Thyroid gland (tissue), 4 donors: ENCODE data around the gene KYNU. TPM values are rescaled to one million over a fixed set of nuclear protein-coding genes. Genes with fewer than 3 reads are reported as not detected.
"Not testable (repeated sequence)": the region's sequence is repeated elsewhere in the genome, so short reads cannot be mapped to it uniquely, and the experiment has no call there.

Experiments
- DNase-seq, 2 donors: peaks; one replicate each; pipeline ENCODE4 v3.0.0-alpha.2; 2019
- H3K27ac ChIP-seq, 3 donors: fragments of 200-600 bp; sonication (generic); 1 replicate in 2 of 3; 2 replicates in 1 of 3; pipeline ENCODE4 v1.5.1; 2016 to 2019; ENCODE audit warnings: mild to moderate bottlenecking in 1 of 3, moderate library complexity in 1 of 3
- H3K27me3 ChIP-seq: fragments of 200-600 bp; sonication (generic); one replicate; pipeline ENCODE4 v1.5.1; 2019
- H3K36me3 ChIP-seq, 2 donors: fragments of 200-600 bp; sonication (generic); one replicate each; pipeline ENCODE4 v1.5.1; 2016 to 2019
- H3K4me1 ChIP-seq, 2 donors: fragments of 200-600 bp; sonication (generic); one replicate each; pipeline ENCODE4 v1.5.1; 2017 to 2019
- H3K4me3 ChIP-seq, 3 donors: fragments of 200-600 bp; sonication (generic); replicated peaks in 1 of 3; 1 replicate in 2 of 3; 2 replicates in 1 of 3; pipeline ENCODE4 v1.5.1; 2016; ENCODE audit warnings: mild to moderate bottlenecking in 1 of 3
- H3K9me3 ChIP-seq: fragments of 200-600 bp; sonication (generic); one replicate; pipeline ENCODE4 v1.5.1; 2017
- POLR2A ChIP-seq, 2 donors: fragments of 450-650 bp; IDR thresholded peaks; one replicate each; pipeline ENCODE4 v1.6.1; 2017; ENCODE audit warnings: antibody characterized with exemption in 2 of 2, mild to moderate bottlenecking in 2 of 2, moderate library complexity in 1 of 2
- WGBS, 2 donors: methylation state at CpG; one replicate each; pipeline ENCODE4 v1.1.5; 2017; 5-methylcytosine and 5-hydroxymethylcytosine counted together
- intact Hi-C: fragments of 100-400 bp; cut with DNase I; formaldehyde crosslinking; loops from one replicate; pipeline ENCODE4 v1.15.1; 2023
- total RNA-seq, 4 donors: library from RNA; depleted of rRNA; stranded (reverse); fragments of >200 nt; gene quantifications; one replicate each; pipeline ENCODE4 v1.2.3, GENCODE V29; 2016
- TF ChIP-seq, protein P1 (sequence below), 6 experiments: fragments of 200-600 bp in 3 of 6; fragments of 450-650 bp in 3 of 6; sonication (generic) in 3 of 6; IDR thresholded peaks; one replicate each; pipeline ENCODE4 v1.5.1; 2016 to 2019; ENCODE audit warnings: antibody characterized with exemption in 6 of 6, mild to moderate bottlenecking in 2 of 6, inconsistent platforms in 1 of 6, moderate library complexity in 1 of 6

The KYNU gene
- total RNA-seq, 4 donors from 2014 or later = 0.93 to 7.8 (median 4.5) TPM

DNA sequence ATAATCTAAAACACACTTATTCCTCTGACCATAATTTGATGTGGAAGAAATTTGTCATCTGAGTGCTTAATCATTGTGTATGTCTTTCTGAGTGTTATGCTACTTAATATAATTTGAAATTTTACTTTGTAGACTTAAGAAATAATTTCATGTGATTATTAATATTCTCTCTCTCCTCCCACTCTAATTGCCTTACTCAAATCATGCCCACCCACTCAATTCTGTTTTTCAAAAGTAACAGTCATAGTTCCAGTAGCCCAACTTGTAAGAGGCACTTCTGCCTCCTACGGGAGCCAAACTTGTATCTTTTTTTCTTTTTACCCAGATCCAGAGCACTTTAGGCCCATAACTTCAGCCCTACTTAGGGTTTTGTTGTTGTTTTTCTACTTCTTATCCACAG lies 18.5 kb upstream of the KYNU start:
- 64 to 75% methylated on average over 1 of the region's 1 CpG for WGBS, 2 donors
- H3K9me3 ChIP-seq = no peaks in the 10 kb centered on the region
- no peak for DNase-seq
- no peak overlapping the region for H3K27ac ChIP-seq
- TF ChIP-seq, protein P1, sequence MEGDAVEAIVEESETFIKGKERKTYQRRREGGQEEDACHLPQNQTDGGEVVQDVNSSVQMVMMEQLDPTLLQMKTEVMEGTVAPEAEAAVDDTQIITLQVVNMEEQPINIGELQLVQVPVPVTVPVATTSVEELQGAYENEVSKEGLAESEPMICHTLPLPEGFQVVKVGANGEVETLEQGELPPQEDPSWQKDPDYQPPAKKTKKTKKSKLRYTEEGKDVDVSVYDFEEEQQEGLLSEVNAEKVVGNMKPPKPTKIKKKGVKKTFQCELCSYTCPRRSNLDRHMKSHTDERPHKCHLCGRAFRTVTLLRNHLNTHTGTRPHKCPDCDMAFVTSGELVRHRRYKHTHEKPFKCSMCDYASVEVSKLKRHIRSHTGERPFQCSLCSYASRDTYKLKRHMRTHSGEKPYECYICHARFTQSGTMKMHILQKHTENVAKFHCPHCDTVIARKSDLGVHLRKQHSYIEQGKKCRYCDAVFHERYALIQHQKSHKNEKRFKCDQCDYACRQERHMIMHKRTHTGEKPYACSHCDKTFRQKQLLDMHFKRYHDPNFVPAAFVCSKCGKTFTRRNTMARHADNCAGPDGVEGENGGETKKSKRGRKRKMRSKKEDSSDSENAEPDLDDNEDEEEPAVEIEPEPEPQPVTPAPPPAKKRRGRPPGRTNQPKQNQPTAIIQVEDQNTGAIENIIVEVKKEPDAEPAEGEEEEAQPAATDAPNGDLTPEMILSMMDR (IDR thresholded peaks at IDR 0.05) = no peak
- TF ChIP-seq POLR2A (IDR thresholded peaks at IDR 0.05) = no peak
- intact Hi-C loops = no loop called here
- H3K36me3 ChIP-seq = no peaks in the 10 kb centered on the region
- no peaks in the 10 kb centered on the region for H3K27me3 ChIP-seq
- H3K4me3 ChIP-seq = no peak overlapping the region
- no peaks in the 10 kb centered on the region for H3K4me1 ChIP-seq

DNA sequence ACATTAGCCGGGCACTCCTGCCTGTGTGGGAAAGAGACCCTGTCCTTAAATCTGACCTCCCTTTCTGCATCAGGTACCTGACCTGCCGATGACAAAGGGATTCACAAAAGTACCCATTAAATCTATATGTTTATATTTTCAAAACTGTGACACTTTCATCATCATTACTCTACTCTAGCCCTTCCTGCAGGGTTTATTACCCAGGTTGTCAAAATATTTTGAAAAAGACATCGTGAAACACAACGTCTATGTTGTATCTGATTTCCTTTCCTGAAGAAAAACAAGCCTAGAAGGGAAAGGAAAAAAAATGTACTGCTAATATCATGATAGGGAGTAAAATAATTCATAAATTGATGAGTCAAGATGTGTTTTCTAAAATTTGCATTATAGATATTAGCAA lies 15.2 kb upstream of the KYNU start:
- no peak for TF ChIP-seq POLR2A (IDR thresholded peaks at IDR 0.05)
- TF ChIP-seq, protein P1 (IDR thresholded peaks at IDR 0.05) = no peak
- H3K36me3 ChIP-seq = no peaks in the 10 kb centered on the region
- DNase-seq = no peak
- H3K9me3 ChIP-seq = no peaks in the 10 kb centered on the region
- no peaks in the 10 kb centered on the region for H3K27me3 ChIP-seq
- no peaks in the 10 kb centered on the region for H3K4me1 ChIP-seq
- no peak overlapping the region for H3K4me3 ChIP-seq
- intact Hi-C loops = no loop called here
- H3K27ac ChIP-seq = no peak overlapping the region
- WGBS, 2 donors = 79 to 85% methylated on average over 4 of the region's 4 CpGs

- no peaks in the 10 kb centered on the region for H3K4me1 ChIP-seq
- intact Hi-C loops = no loop called here
- no peak for DNase-seq
- H3K9me3 ChIP-seq = no peaks in the 10 kb centered on the region
- no peak overlapping the region for H3K27ac ChIP-seq
- no peaks in the 10 kb centered on the region for H3K27me3 ChIP-seq
- no peak overlapping the region for H3K4me3 ChIP-seq
- 80 to 84% methylated on average over 5 of the region's 5 CpGs for WGBS, 2 donors
- no peak for TF ChIP-seq POLR2A (IDR thresholded peaks at IDR 0.05)
- TF ChIP-seq, protein P1 (IDR thresholded peaks at IDR 0.05) = no peak
- H3K36me3 ChIP-seq = no peaks in the 10 kb centered on the region
Measured at GRCh38 chr2:142862847-142863246, 14.6 kb upstream of the KYNU start.

GRCh38 chr2:142863485-142863961 lies 13.9 kb upstream of the KYNU start:
- no peak overlapping the region for H3K27ac ChIP-seq

DNA sequence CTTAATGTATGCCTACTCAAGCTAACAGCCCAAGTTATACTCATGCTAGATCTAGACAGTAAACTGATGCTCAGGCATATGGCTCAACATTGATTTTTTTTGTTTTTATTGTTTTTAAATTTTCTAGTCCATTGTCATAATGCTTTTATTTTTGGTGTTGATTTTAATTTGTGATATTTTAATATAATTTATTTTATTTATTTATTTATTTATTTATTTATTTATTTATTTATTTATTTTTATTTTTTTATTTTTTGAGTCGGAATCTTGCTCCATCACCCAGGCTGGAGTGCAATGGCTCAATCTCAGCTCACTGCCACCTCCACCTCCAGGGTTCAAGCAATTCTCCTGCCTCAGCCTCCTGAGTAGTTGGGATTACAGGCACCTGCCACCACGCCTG lies 12.9 kb upstream of the KYNU start:
- H3K4me3 ChIP-seq, H3K27ac ChIP-seq, H3K27me3 ChIP-seq, H3K36me3 ChIP-seq, H3K4me1 ChIP-seq, H3K9me3 ChIP-seq, intact Hi-C loops, DNase-seq: not testable (repeated sequence)
- 98% methylated on average over 2 of the region's 2 CpGs for WGBS, 2 donors

More at GRCh38 chr2:142863485-142863961, 13.9 kb upstream of the KYNU start:
- no peak for TF ChIP-seq POLR2A (IDR thresholded peaks at IDR 0.05)
- TF ChIP-seq, protein P1 (IDR thresholded peaks at IDR 0.05) = no peak
- Histone ChIP-seq H3K36me3 (no peaks in the 10 kb centered on the region), H3K9me3 (no peaks in the 10 kb centered on the region), H3K27me3 (no peaks in the 10 kb centered on the region), H3K4me1 (no peaks in the 10 kb centered on the region), H3K4me3 (no peak overlapping the region)
- WGBS, 2 donors = 23 to 39% methylated on average over 2 of the region's 2 CpGs
- no peak for DNase-seq
- intact Hi-C loops = no loop called here

GRCh38 chr2:142865924-142866323 lies 11.5 kb upstream of the KYNU start:
- Histone ChIP-seq H3K4me1 (no peaks in the 10 kb centered on the region), H3K9me3 (no peaks in the 10 kb centered on the region), H3K27me3 (no peaks in the 10 kb centered on the region), H3K27ac (no peak overlapping the region), H3K36me3 (no peaks in the 10 kb centered on the region), H3K4me3 (no peak overlapping the region)
- no peak for DNase-seq
- TF ChIP-seq, protein P1 (IDR thresholded peaks at IDR 0.05) = no peak
- no peak for TF ChIP-seq POLR2A (IDR thresholded peaks at IDR 0.05)
- intact Hi-C loops = no loop called here
- 62 to 69% methylated on average over 1 of the region's 1 CpG for WGBS, 2 donors
